Measurements from ENCODE around the gene ERF.

ERF gene

GRCh38 chr19:42285988-42286348, 31.0 kb upstream of the ERF start:
- peaks cover 39% of the 10 kb centered on the region for H3K36me3 ChIP-seq (ENCODE audit: control insufficient read depth, insufficient read depth, low read length)
- peaks cover 19% of the 10 kb centered on the region for H3K4me1 ChIP-seq (ENCODE audit: control insufficient read depth, insufficient read depth, low read length)
- no peaks in the 10 kb centered on the region for H3K9me3 ChIP-seq (ENCODE audit: control insufficient read depth, insufficient read depth, low read length)
- H3K4me3 ChIP-seq (ENCODE audit: low read depth, low read length) = no peak overlapping the region
- H3K9ac ChIP-seq (ENCODE audit: low read depth, low read length) = no peak overlapping the region
- no peaks in the 10 kb centered on the region for H3K27me3 ChIP-seq (ENCODE audit: control insufficient read depth, insufficient read depth, low read length)

- H3K4me1 ChIP-seq (ENCODE audit: control insufficient read depth, insufficient read depth, low read length) = peaks cover 19% of the 10 kb centered on the region
- no peaks in the 10 kb centered on the region for H3K27me3 ChIP-seq (ENCODE audit: control insufficient read depth, insufficient read depth, low read length)
These were observed 30.6 kb upstream of the ERF start for GRCh38 chr19:42285541-42285941.

GRCh38 chr19:42284591-42285341, 29.8 kb upstream of the ERF start:
- H3K4me3 ChIP-seq (ENCODE audit: low read depth, low read length) = peak overlapping the region; percentile 74
- H3K27me3 ChIP-seq (ENCODE audit: control insufficient read depth, insufficient read depth, low read length) = no peaks in the 10 kb centered on the region
- no peaks in the 10 kb centered on the region for H3K9me3 ChIP-seq (ENCODE audit: control insufficient read depth, insufficient read depth, low read length)
- H3K9ac ChIP-seq (ENCODE audit: low read depth, low read length) = no peak overlapping the region
- H3K4me1 ChIP-seq (ENCODE audit: control insufficient read depth, insufficient read depth, low read length) = peaks cover 19% of the 10 kb centered on the region
- H3K36me3 ChIP-seq (ENCODE audit: control insufficient read depth, insufficient read depth, low read length) = peaks cover 28% of the 10 kb centered on the region

More at GRCh38 chr19:42285541-42285941, 30.6 kb upstream of the ERF start:
- Histone ChIP-seq H3K4me3 (ENCODE audit: low read depth, low read length) (peak overlapping the region; percentile 74), H3K9ac (ENCODE audit: low read depth, low read length) (no peak overlapping the region), H3K36me3 (ENCODE audit: control insufficient read depth, insufficient read depth, low read length) (peaks cover 35% of the 10 kb centered on the region), H3K9me3 (ENCODE audit: control insufficient read depth, insufficient read depth, low read length) (no peaks in the 10 kb centered on the region)

- H3K27me3 ChIP-seq (ENCODE audit: control insufficient read depth, insufficient read depth, low read length) = no peaks in the 10 kb centered on the region
- H3K4me3 ChIP-seq (ENCODE audit: low read depth, low read length) = peak overlapping the region; percentile 43
- no peaks in the 10 kb centered on the region for H3K9me3 ChIP-seq (ENCODE audit: control insufficient read depth, insufficient read depth, low read length)
- H3K9ac ChIP-seq (ENCODE audit: low read depth, low read length) = no peak overlapping the region
- peaks cover 22% of the 10 kb centered on the region for H3K4me1 ChIP-seq (ENCODE audit: control insufficient read depth, insufficient read depth, low read length)
- H3K36me3 ChIP-seq (ENCODE audit: control insufficient read depth, insufficient read depth, low read length) = peaks cover 21% of the 10 kb centered on the region
These were observed 29.2 kb upstream of the ERF start for GRCh38 chr19:42284066-42284501.

- H3K27me3 ChIP-seq (ENCODE audit: control insufficient read depth, insufficient read depth, low read length) = no peaks in the 10 kb centered on the region
- no peaks in the 10 kb centered on the region for H3K9me3 ChIP-seq (ENCODE audit: control insufficient read depth, insufficient read depth, low read length)
- H3K36me3 ChIP-seq (ENCODE audit: control insufficient read depth, insufficient read depth, low read length) = peaks cover 16% of the 10 kb centered on the region
- H3K4me3 ChIP-seq (ENCODE audit: low read depth, low read length) = peak overlapping the region; percentile 66
- H3K9ac ChIP-seq (ENCODE audit: low read depth, low read length) = no peak overlapping the region
- peaks cover 22% of the 10 kb centered on the region for H3K4me1 ChIP-seq (ENCODE audit: control insufficient read depth, insufficient read depth, low read length)
These were observed 28.5 kb upstream of the ERF start for GRCh38 chr19:42283188-42284065.

GRCh38 chr19:42282819-42283187, 27.9 kb upstream of the ERF start:
- Histone ChIP-seq H3K9me3 (ENCODE audit: control insufficient read depth, insufficient read depth, low read length) (no peaks in the 10 kb centered on the region), H3K4me3 (ENCODE audit: low read depth, low read length) (peak overlapping the region; percentile 66), H3K4me1 (ENCODE audit: control insufficient read depth, insufficient read depth, low read length) (peaks cover 22% of the 10 kb centered on the region), H3K36me3 (ENCODE audit: control insufficient read depth, insufficient read depth, low read length) (peaks cover 11% of the 10 kb centered on the region), H3K27me3 (ENCODE audit: control insufficient read depth, insufficient read depth, low read length) (no peaks in the 10 kb centered on the region), H3K9ac (ENCODE audit: low read depth, low read length) (no peak overlapping the region)

GRCh38 chr19:42281827-42282762, 27.2 kb upstream of the ERF start:
- Histone ChIP-seq H3K36me3 (ENCODE audit: control insufficient read depth, insufficient read depth, low read length) (peaks cover 5% of the 10 kb centered on the region), H3K4me1 (ENCODE audit: control insufficient read depth, insufficient read depth, low read length) (peaks cover 22% of the 10 kb centered on the region), H3K27me3 (ENCODE audit: control insufficient read depth, insufficient read depth, low read length) (no peaks in the 10 kb centered on the region), H3K4me3 (ENCODE audit: low read depth, low read length) (peak overlapping the region; percentile 54), H3K9ac (ENCODE audit: low read depth, low read length) (no peak overlapping the region), H3K9me3 (ENCODE audit: control insufficient read depth, insufficient read depth, low read length) (no peaks in the 10 kb centered on the region)

GRCh38 chr19:42281146-42281826, 26.4 kb upstream of the ERF start:
- no peaks in the 10 kb centered on the region for H3K36me3 ChIP-seq (ENCODE audit: control insufficient read depth, insufficient read depth, low read length)
- H3K9me3 ChIP-seq (ENCODE audit: control insufficient read depth, insufficient read depth, low read length) = no peaks in the 10 kb centered on the region
- H3K27me3 ChIP-seq (ENCODE audit: control insufficient read depth, insufficient read depth, low read length) = no peaks in the 10 kb centered on the region
- H3K4me3 ChIP-seq (ENCODE audit: low read depth, low read length) = peak overlapping the region; percentile 54
- H3K4me1 ChIP-seq (ENCODE audit: control insufficient read depth, insufficient read depth, low read length) = peaks cover 22% of the 10 kb centered on the region
- no peak overlapping the region for H3K9ac ChIP-seq (ENCODE audit: low read depth, low read length)

- H3K27me3 ChIP-seq (ENCODE audit: control insufficient read depth, insufficient read depth, low read length) = no peaks in the 10 kb centered on the region
- no peak overlapping the region for H3K9ac ChIP-seq (ENCODE audit: low read depth, low read length)
- H3K4me1 ChIP-seq (ENCODE audit: control insufficient read depth, insufficient read depth, low read length) = peaks cover 22% of the 10 kb centered on the region
- no peaks in the 10 kb centered on the region for H3K36me3 ChIP-seq (ENCODE audit: control insufficient read depth, insufficient read depth, low read length)
- H3K9me3 ChIP-seq (ENCODE audit: control insufficient read depth, insufficient read depth, low read length) = no peaks in the 10 kb centered on the region
- peak overlapping the region; percentile 67 for H3K4me3 ChIP-seq (ENCODE audit: low read depth, low read length)
These were observed 25.9 kb upstream of the ERF start for GRCh38 chr19:42280815-42281145.

- no peaks in the 10 kb centered on the region for H3K36me3 ChIP-seq (ENCODE audit: control insufficient read depth, insufficient read depth, low read length)
- H3K4me1 ChIP-seq (ENCODE audit: control insufficient read depth, insufficient read depth, low read length) = peaks cover 20% of the 10 kb centered on the region
- peak overlapping the region; percentile 76 for H3K9ac ChIP-seq (ENCODE audit: low read depth, low read length)
- no peaks in the 10 kb centered on the region for H3K9me3 ChIP-seq (ENCODE audit: control insufficient read depth, insufficient read depth, low read length)
- H3K27me3 ChIP-seq (ENCODE audit: control insufficient read depth, insufficient read depth, low read length) = no peaks in the 10 kb centered on the region
- peak overlapping the region; percentile 67 for H3K4me3 ChIP-seq (ENCODE audit: low read depth, low read length)
These were observed 25.2 kb upstream of the ERF start for GRCh38 chr19:42279902-42280814.
